ENCODE measurements around the gene CCL15.

The CCL15 gene

GRCh38 chr17:35991075-35991474, 10.3 kb downstream of the CCL15 start:
- no peak for DNase-seq (ENCODE audit: low read depth)

- DNase-seq (ENCODE audit: low read depth) = no peak
Measured at GRCh38 chr17:35988164-35988563, 13.2 kb downstream of the CCL15 start.

GRCh38 chr17:35986643-35987042, 14.7 kb downstream of the CCL15 start, which contains the start of gene CCL14:
Gene CCL14, minus strand, starts transcription at chr17:35986729. Its CDS starts 80 bp downstream, at chr17:35986649.
- no peak for DNase-seq (ENCODE audit: low read depth)

- DNase-seq (ENCODE audit: low read depth) = no peak
Measured at GRCh38 chr17:35984140-35984539, 17.2 kb downstream of the CCL15 start.

- no peak for DNase-seq (ENCODE audit: low read depth)
Measured at GRCh38 chr17:35982409-35983191, 18.8 kb downstream of the CCL15 start.

- DNase-seq (ENCODE audit: low read depth) = no peak
Measured at GRCh38 chr17:35981908-35982330, 19.4 kb downstream of the CCL15 start.

GRCh38 chr17:35981246-35981645, 20.1 kb downstream of the CCL15 start, which contains the start of gene CCL16:
Gene CCL16, minus strand, starts transcription at chr17:35981497. Its CDS starts 77 bp downstream, at chr17:35981420.
- DNase-seq (ENCODE audit: low read depth) = no peak

GRCh38 chr17:35978346-35978745, 23.0 kb downstream of the CCL15 start:
- no peak for DNase-seq (ENCODE audit: low read depth)

- no peak for DNase-seq (ENCODE audit: low read depth)
Measured at GRCh38 chr17:35977509-35977908, 23.8 kb downstream of the CCL15 start.

- DNase-seq (ENCODE audit: low read depth) = no peak
Measured at GRCh38 chr17:35973333-35974260, 27.8 kb downstream of the CCL15 start.

- DNase-seq (ENCODE audit: low read depth) = no peak
Measured at GRCh38 chr17:35972945-35973332, 28.4 kb downstream of the CCL15 start.

GRCh38 chr17:35972535-35972934, 28.8 kb downstream of the CCL15 start:
- no peak for DNase-seq (ENCODE audit: low read depth)

GRCh38 chr17:35972066-35972465, 29.3 kb downstream of the CCL15 start:
- DNase-seq (ENCODE audit: low read depth) = no peak

GRCh38 chr17:35969558-35970380, 31.6 kb downstream of the CCL15 start:
- peak; percentile 60 for DNase-seq (ENCODE audit: low read depth)

GRCh38 chr17:35968520-35969054, 32.8 kb downstream of the CCL15 start:
- DNase-seq (ENCODE audit: low read depth) = no peak

- DNase-seq (ENCODE audit: low read depth) = no peak
Measured at GRCh38 chr17:35965272-35965671, 36.1 kb downstream of the CCL15 start.

GRCh38 chr17:35963663-35964062, 37.7 kb downstream of the CCL15 start:
- no peak for DNase-seq (ENCODE audit: low read depth)

- no peak for DNase-seq (ENCODE audit: low read depth)
Measured at GRCh38 chr17:35953720-35954119, 47.6 kb downstream of the CCL15 start.

GRCh38 chr17:35949401-35949800, 52.0 kb downstream of the CCL15 start:
- DNase-seq (ENCODE audit: low read depth) = no peak

GRCh38 chr17:35948092-35948491, 53.3 kb downstream of the CCL15 start:
- DNase-seq (ENCODE audit: low read depth) = no peak

All from activated T-cell treated with anti-CD3 and anti-CD28 coated beads for 24 hours (primary cell).